Measurements from ENCODE around the gene E4F1.

E4F1 gene

GRCh38 chr16:2244926-2245795, 21.8 kb downstream of the E4F1 start:
- no peak for DNase-seq (ENCODE audit: low read depth)
- no peak overlapping the region for H3K4me3 ChIP-seq (ENCODE audit: low read depth, low read length)
- TF ChIP-seq, protein P1, sequence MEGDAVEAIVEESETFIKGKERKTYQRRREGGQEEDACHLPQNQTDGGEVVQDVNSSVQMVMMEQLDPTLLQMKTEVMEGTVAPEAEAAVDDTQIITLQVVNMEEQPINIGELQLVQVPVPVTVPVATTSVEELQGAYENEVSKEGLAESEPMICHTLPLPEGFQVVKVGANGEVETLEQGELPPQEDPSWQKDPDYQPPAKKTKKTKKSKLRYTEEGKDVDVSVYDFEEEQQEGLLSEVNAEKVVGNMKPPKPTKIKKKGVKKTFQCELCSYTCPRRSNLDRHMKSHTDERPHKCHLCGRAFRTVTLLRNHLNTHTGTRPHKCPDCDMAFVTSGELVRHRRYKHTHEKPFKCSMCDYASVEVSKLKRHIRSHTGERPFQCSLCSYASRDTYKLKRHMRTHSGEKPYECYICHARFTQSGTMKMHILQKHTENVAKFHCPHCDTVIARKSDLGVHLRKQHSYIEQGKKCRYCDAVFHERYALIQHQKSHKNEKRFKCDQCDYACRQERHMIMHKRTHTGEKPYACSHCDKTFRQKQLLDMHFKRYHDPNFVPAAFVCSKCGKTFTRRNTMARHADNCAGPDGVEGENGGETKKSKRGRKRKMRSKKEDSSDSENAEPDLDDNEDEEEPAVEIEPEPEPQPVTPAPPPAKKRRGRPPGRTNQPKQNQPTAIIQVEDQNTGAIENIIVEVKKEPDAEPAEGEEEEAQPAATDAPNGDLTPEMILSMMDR (IDR thresholded peaks at IDR 0.05; ENCODE audit: insufficient read depth, low read depth, low read length, missing control alignments), result no peak

GRCh38 chr16:2246301-2246885, 23.0 kb downstream of the E4F1 start:
- no peak for DNase-seq (ENCODE audit: low read depth)
- H3K4me3 ChIP-seq (ENCODE audit: low read depth, low read length), result no peak overlapping the region
- TF ChIP-seq, protein P1 (IDR thresholded peaks at IDR 0.05; ENCODE audit: insufficient read depth, low read depth, low read length, missing control alignments), result no peak

DNA sequence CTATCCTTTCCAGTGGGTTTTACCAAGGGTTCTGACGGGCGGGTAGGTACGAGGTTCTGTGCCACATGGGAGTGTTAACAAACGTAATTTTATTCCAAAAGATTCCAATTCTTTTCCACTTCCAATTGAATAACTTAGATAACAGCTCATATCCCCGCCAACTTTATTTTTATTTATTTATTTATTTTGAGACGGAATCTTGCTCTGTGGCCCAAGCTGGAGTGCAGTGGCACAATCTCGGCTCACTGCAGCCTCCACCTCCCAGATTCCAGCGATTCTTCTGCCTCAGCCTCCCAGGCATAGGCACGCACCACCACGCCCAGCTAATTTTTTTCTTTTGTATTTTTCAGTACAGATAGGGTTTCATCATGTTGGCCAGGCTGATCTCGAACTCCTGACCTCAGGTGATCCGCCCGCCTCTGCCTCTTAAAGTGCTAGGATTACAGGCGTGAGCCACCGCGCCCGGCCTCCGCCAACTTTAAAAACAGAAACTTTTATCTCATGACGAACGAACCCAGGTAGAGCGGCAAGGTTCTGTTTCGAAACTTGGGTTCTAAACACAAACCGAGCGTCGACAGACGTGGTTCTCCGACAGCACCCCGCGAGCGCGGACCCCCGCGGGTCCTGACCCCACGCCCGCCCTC, 27.4 kb downstream of the E4F1 start:
- peak overlapping the region; percentile 84 for H3K4me3 ChIP-seq (ENCODE audit: low read depth, low read length)
- no peak for DNase-seq (ENCODE audit: low read depth)
- TF ChIP-seq, protein P1 (IDR thresholded peaks at IDR 0.05; ENCODE audit: insufficient read depth, low read depth, low read length, missing control alignments), result no peak

DNA sequence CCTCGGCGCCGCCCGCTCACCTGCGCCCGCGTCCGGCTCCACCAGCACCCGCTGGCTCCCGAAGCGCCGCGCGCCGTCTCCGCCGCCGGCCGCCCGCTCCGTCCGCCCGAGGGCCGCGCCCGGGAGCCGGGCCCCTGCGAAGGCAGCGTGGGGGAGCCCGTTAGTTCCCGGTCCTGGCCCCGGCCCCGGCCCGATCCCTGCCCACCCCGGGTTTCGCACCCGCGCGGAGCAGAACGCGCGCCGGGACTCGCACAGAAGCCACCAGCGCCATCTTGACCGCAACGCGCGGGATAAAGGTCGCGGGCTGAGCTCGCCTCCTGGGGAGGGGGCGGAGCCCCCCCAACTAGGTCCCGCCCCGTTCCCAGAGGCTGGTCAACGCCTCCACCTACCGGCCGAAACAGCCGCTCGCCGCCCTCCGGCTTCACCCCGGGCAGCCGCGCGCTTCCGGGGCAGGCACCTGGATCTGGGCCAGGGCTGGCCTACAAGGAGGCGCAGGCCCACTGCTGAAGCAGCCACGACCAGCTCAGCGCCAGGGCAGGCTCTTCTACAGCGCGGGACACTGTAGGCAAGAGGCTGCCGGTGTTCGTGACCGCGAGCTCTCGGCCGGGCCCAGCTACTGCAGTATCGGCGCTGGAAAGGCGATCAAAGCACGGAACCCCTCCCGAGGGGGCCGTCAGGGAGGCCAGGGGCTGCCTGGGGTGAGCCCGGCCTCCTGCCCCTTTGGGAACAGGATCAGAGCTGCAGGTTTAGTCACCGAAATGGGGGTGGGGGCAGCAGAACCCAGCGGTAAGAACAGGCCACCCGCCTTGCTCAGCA, 28.1 kb downstream of the E4F1 start, which contains the start of gene ECI1:
Gene ECI1 (minus strand): TSS at position 292 of the 816 bp plus-strand sequence. CDS start 21 bp downstream, at position 271.
- TF ChIP-seq, protein P1 (IDR thresholded peaks at IDR 0.05; ENCODE audit: insufficient read depth, low read depth, low read length, missing control alignments), result peak; percentile 61
- H3K4me3 ChIP-seq (ENCODE audit: low read depth, low read length), result peak within 1 kb of the TSS; percentile 84
- peak; percentile 96 for DNase-seq (ENCODE audit: low read depth)

- DNase-seq (ENCODE audit: low read depth), result no peak
- TF ChIP-seq, protein P1 (IDR thresholded peaks at IDR 0.05; ENCODE audit: insufficient read depth, low read depth, low read length, missing control alignments), result no peak
- H3K4me3 ChIP-seq (ENCODE audit: low read depth, low read length), result no peak overlapping the region
Observed at GRCh38 chr16:2252806-2253148, 29.4 kb downstream of the E4F1 start.

- H3K4me3 ChIP-seq (ENCODE audit: low read depth, low read length), result no peak overlapping the region
- TF ChIP-seq, protein P1 (IDR thresholded peaks at IDR 0.05; ENCODE audit: insufficient read depth, low read depth, low read length, missing control alignments), result no peak
- no peak for DNase-seq (ENCODE audit: low read depth)
Observed at GRCh38 chr16:2253293-2253692, 29.9 kb downstream of the E4F1 start.
